B cell (primary cell): ENCODE data around the gene SAXO1. TPM values are rescaled to one million over a fixed set of nuclear protein-coding genes. Genes with fewer than 3 reads are reported as not detected.

Experiments
- ATAC-seq: fragments of 200-7000 bp; cut with Tn5 transposase; one replicate; pipeline ENCODE4 v1.10.0; 2021; ENCODE audit warnings: low read depth, mild to moderate bottlenecking, moderate number of reproducible peaks, moderate library complexity
- CTCF ChIA-PET: fragments of 350-600 bp; sonication (Branson Sonifier 250); formaldehyde crosslinking; loops from one replicate; lab custom pipeline; 2021; ENCODE audit warnings: antibody characterized with exemption, inconsistent platforms; lab: Charles Lee
- POLR2A ChIA-PET: fragments of 350-600 bp; sonication (Branson Sonifier 250); formaldehyde crosslinking; loops from one replicate; lab custom pipeline; 2021; ENCODE audit warnings: antibody characterized with exemption; lab: Charles Lee
- DNase-seq: peaks from one replicate; pipeline ENCODE4 v3.0.0; 2013
- H2AFZ ChIP-seq: 2 replicates; pipeline ENCODE4 v1.6.1; 2012; ENCODE audit warnings: mild to moderate bottlenecking, low read depth, low read length; ENCODE audit not compliant: insufficient read depth, poor library complexity, severe bottlenecking
- H3K27ac ChIP-seq, 2 donors: 1 replicate in 1 of 2; 2 replicates in 1 of 2; pipeline ENCODE4 v1.5.1; 2012 to 2013; ENCODE audit warnings: low read length in 2 of 2, mild to moderate bottlenecking in 2 of 2, moderate library complexity in 1 of 2
- H3K27me3 ChIP-seq, 4 experiments: fragments of 200-600 bp in 1 of 4; sonication (generic) in 1 of 4; replicated peaks in 1 of 4; 1 replicate in 2 of 4; 2 replicates in 2 of 4; pipeline versions ENCODE4 v1.6.1 to v1.7.0; 2013 to 2016; ENCODE audit warnings: low read length in 3 of 4, mild to moderate bottlenecking in 2 of 4, mixed read lengths in 1 of 4, moderate library complexity in 1 of 4; ENCODE audit not compliant: insufficient read depth in 4 of 4, control insufficient read depth in 3 of 4; ENCODE audit errors: control extremely low read depth in 1 of 4
- H3K36me3 ChIP-seq, 2 experiments: replicated peaks in 1 of 2; 1 replicate in 1 of 2; 2 replicates in 1 of 2; pipeline versions ENCODE4 v1.6.1 to v1.7.1; 2013; ENCODE audit warnings: low read length in 1 of 2; ENCODE audit not compliant: insufficient read depth in 2 of 2, control insufficient read depth in 1 of 2; ENCODE audit errors: control extremely low read depth in 1 of 2, extremely low read depth in 1 of 2
- H3K4me1 ChIP-seq, 2 donors: fragments of 200-600 bp in 1 of 2; sonication (generic) in 1 of 2; 1 replicate in 1 of 2; 2 replicates in 1 of 2; pipeline versions ENCODE4 v1.5.1 to v1.6.1; 2013 to 2017; ENCODE audit warnings: low read length in 2 of 2; ENCODE audit not compliant: control insufficient read depth in 2 of 2, insufficient read depth in 2 of 2
- H3K4me2 ChIP-seq: replicated peaks from 2 replicates; pipeline ENCODE3; 2012; ENCODE audit warnings: mild to moderate bottlenecking, low read depth, low read length; ENCODE audit not compliant: poor library complexity, severe bottlenecking
- H3K4me3 ChIP-seq, 5 experiments: fragments of 200-600 bp in 1 of 5; sonication (generic) in 1 of 5; 1 replicate in 3 of 5; 2 replicates in 2 of 5; pipeline versions ENCODE4 v1.5.1 to v1.7.0; 2011 to 2016; ENCODE audit warnings: low read length in 4 of 5, mild to moderate bottlenecking in 4 of 5, low read depth in 2 of 5, control low read depth in 1 of 5, moderate library complexity in 1 of 5; ENCODE audit not compliant: insufficient read depth in 1 of 5; ENCODE audit errors: control extremely low read depth in 1 of 5, extremely low read depth in 1 of 5
- H3K79me2 ChIP-seq: fragments of 200-600 bp; sonication (generic); one replicate; pipeline ENCODE4 v1.6.0; 2016; ENCODE audit warnings: low read length; ENCODE audit not compliant: control insufficient read depth, insufficient read depth
- H3K9ac ChIP-seq: fragments of 200-600 bp; sonication (generic); 2 replicates; pipeline ENCODE4 v1.6.1; 2017; ENCODE audit warnings: mild to moderate bottlenecking, low read length, moderate library complexity
- H3K9me3 ChIP-seq, 3 donors: one replicate each; pipeline versions ENCODE4 v1.6.1 to v1.7.1; 2013; ENCODE audit warnings: low read length in 2 of 3; ENCODE audit not compliant: control insufficient read depth in 2 of 3, insufficient read depth in 1 of 3; ENCODE audit errors: control extremely low read depth in 1 of 3
- H4K20me1 ChIP-seq: 2 replicates; pipeline ENCODE4 v1.6.0; 2012; ENCODE audit warnings: mild to moderate bottlenecking, low read length; ENCODE audit not compliant: insufficient read depth, control insufficient read depth, poor library complexity, severe bottlenecking
- H3K27ac Mint-ChIP-seq: one replicate; pipeline ENCODE4 v1.8.0; 2021; ENCODE audit warnings: mixed read lengths
- H3K27me3 Mint-ChIP-seq: one replicate; pipeline ENCODE4 v1.8.0; 2021; ENCODE audit warnings: mixed read lengths
- H3K4me1 Mint-ChIP-seq: one replicate; pipeline ENCODE4 v1.8.0; 2021; ENCODE audit warnings: mixed read lengths
- H3K4me3 Mint-ChIP-seq: one replicate; pipeline ENCODE4 v1.8.0; 2021; ENCODE audit warnings: mixed read lengths
- H3K9me3 Mint-ChIP-seq: one replicate; pipeline ENCODE4 v1.8.0; 2022; ENCODE audit warnings: mixed read lengths; ENCODE audit not compliant: insufficient read depth
- EZH2 ChIP-seq: IDR thresholded peaks from 2 replicates; pipeline ENCODE4 v1.6.1; 2012; ENCODE audit warnings: borderline replicate concordance, low read depth, mild to moderate bottlenecking, moderate library complexity, low read length; ENCODE audit not compliant: insufficient read depth, poor library complexity, severe bottlenecking
- WGBS: methylation state at CpG from one replicate; pipeline ENCODE4 v1.1.5; 2013; ENCODE audit warnings: missing lambda C conversion rate; ENCODE audit not compliant: insufficient coverage; 5-methylcytosine and 5-hydroxymethylcytosine counted together
- intact Hi-C: fragments of 100-400 bp; cut with micrococcal nuclease; formaldehyde crosslinking; loops from one replicate; pipeline ENCODE4 v1.10.0; 2022
- polyA plus RNA-seq: library from polyadenylated mRNA; depleted of rRNA; stranded (reverse); fragments of >200 nt; gene quantifications from 2 replicates; pipeline ENCODE4 v1.2.3, GENCODE V29; 2012
- total RNA-seq, 2 donors: library from RNA; stranded (reverse); fragments of 120-200 nt in 1 of 2; gene quantifications; 1 replicate in 1 of 2; 2 replicates in 1 of 2; pipeline versions ENCODE4 v1.2.3 to v1.2.4, GENCODE V29; 2013 to 2022
- TF ChIP-seq, protein P1 (sequence below): fragments of 200-600 bp; IDR thresholded peaks from one replicate; pipeline ENCODE4 v1.8.0; 2022; ENCODE audit warnings: antibody characterized with exemption, mild to moderate bottlenecking

Gene SAXO1
- total and polyA plus RNA-seq, 2 donors (not counting 1 experiment from before 2014, with no cell fraction given), result 0.01 TPM; not detected in 1

GRCh38 chr9:18891946-18892670 is 140.9 kb downstream of the SAXO1 start:
- Mint-ChIP-seq H3K4me1 (no peaks in the 10 kb centered on the region), H3K27ac (no peak overlapping the region), H3K27me3 (peaks cover 7% of the 10 kb centered on the region), H3K4me3 (no peak overlapping the region), H3K9me3 (peaks cover 2% of the 10 kb centered on the region)
- DNase-seq, result no peak
- H3K36me3 ChIP-seq, result no peaks in the 10 kb centered on the region
- no peaks in the 10 kb centered on the region for H4K20me1 ChIP-seq
- intact Hi-C loops, result no loop called here
- H2AFZ ChIP-seq, result no peak overlapping the region
- CTCF ChIA-PET, result no interaction called here
- no peaks in the 10 kb centered on the region for H3K27me3 ChIP-seq
- no peak overlapping the region for H3K4me2 ChIP-seq
- WGBS, result 95% methylated on average over 5 of the region's 5 CpGs
- ATAC-seq, result no peak
- H3K4me1 ChIP-seq, result no peaks in the 10 kb centered on the region
- H3K9me3 ChIP-seq, result peaks cover 0 to 15% (median 3%) of the 10 kb centered on the region in 3 donors
- no peak overlapping the region for H3K27ac ChIP-seq
- H3K4me3 ChIP-seq, result no peak overlapping the region
- no peak overlapping the region for H3K9ac ChIP-seq
- POLR2A ChIA-PET, result no interaction called here
- TF ChIP-seq, protein P1, sequence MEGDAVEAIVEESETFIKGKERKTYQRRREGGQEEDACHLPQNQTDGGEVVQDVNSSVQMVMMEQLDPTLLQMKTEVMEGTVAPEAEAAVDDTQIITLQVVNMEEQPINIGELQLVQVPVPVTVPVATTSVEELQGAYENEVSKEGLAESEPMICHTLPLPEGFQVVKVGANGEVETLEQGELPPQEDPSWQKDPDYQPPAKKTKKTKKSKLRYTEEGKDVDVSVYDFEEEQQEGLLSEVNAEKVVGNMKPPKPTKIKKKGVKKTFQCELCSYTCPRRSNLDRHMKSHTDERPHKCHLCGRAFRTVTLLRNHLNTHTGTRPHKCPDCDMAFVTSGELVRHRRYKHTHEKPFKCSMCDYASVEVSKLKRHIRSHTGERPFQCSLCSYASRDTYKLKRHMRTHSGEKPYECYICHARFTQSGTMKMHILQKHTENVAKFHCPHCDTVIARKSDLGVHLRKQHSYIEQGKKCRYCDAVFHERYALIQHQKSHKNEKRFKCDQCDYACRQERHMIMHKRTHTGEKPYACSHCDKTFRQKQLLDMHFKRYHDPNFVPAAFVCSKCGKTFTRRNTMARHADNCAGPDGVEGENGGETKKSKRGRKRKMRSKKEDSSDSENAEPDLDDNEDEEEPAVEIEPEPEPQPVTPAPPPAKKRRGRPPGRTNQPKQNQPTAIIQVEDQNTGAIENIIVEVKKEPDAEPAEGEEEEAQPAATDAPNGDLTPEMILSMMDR, result no peak
- no peak for TF ChIP-seq EZH2
- H3K79me2 ChIP-seq, result no peaks in the 10 kb centered on the region

DNA sequence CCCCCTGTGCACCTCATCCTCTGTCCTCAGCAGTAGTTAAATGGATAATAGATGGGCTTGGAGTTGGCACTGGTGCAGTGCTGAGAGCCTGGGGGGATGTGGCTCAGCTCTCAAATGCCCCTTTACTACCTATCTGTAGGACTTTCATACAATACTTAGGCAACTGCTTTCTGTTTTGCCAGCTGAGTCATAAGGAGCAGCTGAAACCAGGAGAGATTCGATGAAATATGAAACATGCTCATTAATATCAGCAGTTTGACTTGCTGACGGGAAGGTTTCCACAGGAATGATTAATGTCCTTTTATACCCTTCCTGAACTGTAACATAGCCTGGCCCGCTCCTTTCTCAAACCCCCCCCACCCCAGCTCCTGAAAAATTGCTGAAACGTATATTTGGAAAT is 142.6 kb downstream of the SAXO1 start:
- intact Hi-C loops, result no loop called here
- peaks cover 2% of the 10 kb centered on the region for H3K9me3 Mint-ChIP-seq
- TF ChIP-seq EZH2, result no peak
- TF ChIP-seq, protein P1, result no peak

More for the DNA sequence above, 142.6 kb downstream of the SAXO1 start:
- ChIA-PET CTCF (no interaction called here), POLR2A (no interaction called here)
- Histone ChIP-seq H4K20me1 (no peaks in the 10 kb centered on the region), H3K27me3 (no peaks in the 10 kb centered on the region), H3K4me2 (no peak overlapping the region), H3K9me3 (peaks cover 0 to 6% (median under 1%) of the 10 kb centered on the region in 3 donors), H3K4me3 (no peak overlapping the region), H2AFZ (no peak overlapping the region), H3K4me1 (no peaks in the 10 kb centered on the region), H3K9ac (no peak overlapping the region), H3K79me2 (no peaks in the 10 kb centered on the region), H3K36me3 (no peaks in the 10 kb centered on the region), H3K27ac (no peak overlapping the region)
- no CpG with 5 or more reads among the region's 4 CpGs for WGBS
- Mint-ChIP-seq H3K27me3 (peaks cover 8% of the 10 kb centered on the region), H3K4me1 (no peaks in the 10 kb centered on the region), H3K27ac (no peak overlapping the region), H3K4me3 (no peak overlapping the region)
- ATAC-seq, result no peak
- no peak for DNase-seq
